Heart right ventricle (tissue), 16 donors: ENCODE measurements around the gene DAPK1. TPM values are rescaled to one million over a fixed set of nuclear protein-coding genes. Genes with fewer than 3 reads are reported as not detected.
A peak's percentile ranks its signal among the peaks of the same experiment; 100 is the strongest.

Experiments used
- ATAC-seq, 8 donors: fragments of 200-7000 bp; cut with Tn5 transposase; one replicate each; pipeline ENCODE4 v1.9.1; 2020; ENCODE audit warnings: mild to moderate bottlenecking in 8 of 8, moderate library complexity in 8 of 8, moderate number of reproducible peaks in 1 of 8
- DNase-seq, 2 donors: peaks; one replicate each; pipeline ENCODE4 v3.0.0-alpha.2; 2020
- H3K27ac ChIP-seq, 10 donors: fragments of 200-600 bp; sonication (generic) in 2 of 10; one replicate each; pipeline versions ENCODE4 v1.5.0 to v1.8.0; 2020 to 2022; ENCODE audit warnings: mild to moderate bottlenecking in 3 of 10
- H3K27me3 ChIP-seq, 7 donors: fragments of 200-600 bp; one replicate each; pipeline ENCODE4 v1.8.0; 2021 to 2022; ENCODE audit warnings: mild to moderate bottlenecking in 2 of 7
- H3K36me3 ChIP-seq, 9 donors: fragments of 200-600 bp; sonication (generic) in 1 of 9; one replicate each; pipeline versions ENCODE4 v1.5.0 to v1.8.0; 2020 to 2022; ENCODE audit warnings: mild to moderate bottlenecking in 2 of 9
- H3K4me1 ChIP-seq, 9 donors: fragments of 200-600 bp; sonication (generic) in 1 of 9; one replicate each; pipeline versions ENCODE4 v1.5.0 to v1.8.0; 2020 to 2022; ENCODE audit warnings: mild to moderate bottlenecking in 4 of 9
- H3K4me3 ChIP-seq, 10 donors: fragments of 200-600 bp; sonication (generic) in 2 of 10; one replicate each; pipeline versions ENCODE4 v1.5.0 to v1.8.0; 2020 to 2022; ENCODE audit warnings: mild to moderate bottlenecking in 7 of 10, moderate library complexity in 2 of 10
- H3K9me3 ChIP-seq, 11 donors: fragments of 200-600 bp in 10 of 11; sonication (generic) in 2 of 11; one replicate each; pipeline versions ENCODE4 v1.5.0 to v1.8.0; 2013 to 2022; ENCODE audit warnings: mild to moderate bottlenecking in 2 of 11, control low read depth in 1 of 11, moderate library complexity in 1 of 11
- WGBS, 2 donors: extraction: QIAGEN DNeasy Blood & Tissue Kit; methylation state at CpG; one replicate each; pipeline ENCODE4 v1.1.7; 2013; ENCODE audit warnings: inconsistent platforms in 1 of 2; 5-methylcytosine and 5-hydroxymethylcytosine counted together
- intact Hi-C, 10 donors: fragments of 100-400 bp; cut with DNase I; formaldehyde crosslinking; loops; one replicate each; pipeline versions ENCODE4 v1.11.1 to v1.14.2; 2022
- polyA plus RNA-seq, 2 donors: library from polyadenylated mRNA; stranded (reverse); fragments of 200-250 nt; gene quantifications; one replicate each; pipeline ENCODE4 v1.2.3, GENCODE V29; 2013
- total RNA-seq, 10 donors: library from RNA; stranded (reverse); fragmentation: NEBNext Ultra II Directional in 3 of 10; extraction: Animal tissue kit (Norgen Biotek cat#: 25700) in 3 of 10; gene quantifications; one replicate each; pipeline versions ENCODE4 v1.2.1 to v1.2.4, GENCODE V29; 2021 to 2023
- TF ChIP-seq, protein P1 (sequence below), 9 donors: fragments of 200-600 bp; sonication (generic) in 2 of 9; IDR thresholded peaks; one replicate each; pipeline versions ENCODE4 v1.5.0 to v1.8.0; 2021 to 2022; ENCODE audit warnings: antibody characterized with exemption in 9 of 9, mild to moderate bottlenecking in 5 of 9, moderate library complexity in 1 of 9
- donor health status: Arrhythmogenic right ventricular cardiomyopathy.
- donor health status: ischemic (EF 13 %, LVEDD 7.1; RV severe dilation, severe dysfunction).
- donor health status: healthy with polysubstance abuse.
- donor health status: DM: no; HTN: yes; CAD: no.
- donor health status: DM: no; HTN: no; CAD: no.
- donor health status: ischemic (EF 25% LVEDD 6.9; RV normal size, moderate dysfunction).
- donor health status: ischemic (EF 25% LVEDD 5.7; RV mildly dilated, moderate dysfunction).
- donor health status: healthy.
- donor health status: DM: yes; HTN: yes; CAD: no.
- donor health status: Ischemic cardiomyopathy.
- donor health status: ischemic (EF 35%, LVEDD 5.7; RV mildly dilated, moderate dysfunction).
- donor health status: nonischemic (EF 11% LVEDD 7.7; RV severe dilation, severe dysfunction).
- donor health status: DM: yes; HTN: yes; CAD: no.
- donor health status: PGD.
- donor health status: ischemic (EF 29% LVEDD 5.4; RV normal size, mild dysfunction).
- donor health status: nonischemic (EF 23%, LVEDD 6.1; RV moderate dilation, normal function).

The DAPK1 gene
- total and polyA plus RNA-seq, 12 donors: 1.1 to 15.5 (median 4.2) TPM

DNA sequence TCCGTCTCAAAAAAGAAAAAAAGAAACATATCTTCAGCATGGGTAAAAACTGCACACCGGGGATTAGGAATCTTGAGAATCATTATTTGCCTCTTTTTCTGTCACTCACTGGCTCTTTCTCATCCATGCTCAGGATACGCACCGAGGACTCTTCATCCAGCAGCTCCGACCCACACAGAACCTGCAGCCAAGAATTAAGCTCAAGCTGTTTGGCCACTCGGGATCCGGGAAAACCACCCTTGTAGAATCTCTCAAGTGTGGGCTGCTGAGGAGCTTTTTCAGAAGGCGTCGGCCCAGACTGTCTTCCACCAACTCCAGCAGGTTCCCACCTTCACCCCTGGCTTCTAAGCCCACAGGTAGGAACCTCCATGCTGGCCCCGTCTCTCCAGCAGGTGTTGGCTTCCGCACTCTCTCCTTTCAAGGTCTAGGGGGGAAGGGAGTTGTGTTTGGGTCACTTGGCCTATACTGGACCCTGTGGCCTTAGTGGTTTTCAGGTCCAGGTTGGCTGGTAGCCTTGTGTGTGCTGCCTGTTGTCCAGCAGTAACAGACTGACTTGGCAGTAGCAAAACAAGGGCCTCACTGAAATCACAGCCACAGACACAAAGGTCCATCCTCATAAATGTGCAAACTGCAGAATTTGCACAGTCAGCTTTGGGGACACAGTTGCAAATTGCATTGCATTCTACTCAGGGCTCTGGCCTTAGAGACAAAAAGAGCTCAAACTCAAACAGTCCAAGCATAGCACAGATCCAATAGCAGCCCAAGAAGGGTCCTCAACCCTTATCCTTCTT lies 183.8 kb downstream of the DAPK1 start:
- H3K4me3 ChIP-seq: no peak overlapping the region
- H3K27ac ChIP-seq: no peak overlapping the region
- ATAC-seq (no peak), DNase-seq (no peak)
- WGBS, 2 donors: 91 to 93% methylated on average over 11 of the region's 11 CpGs
- peaks cover 0 to 28% (median 0%) of the 10 kb centered on the region in 9 donors for H3K4me1 ChIP-seq
- intact Hi-C loops: loop anchor here in 6 of 10 donors (5.0 to 10.0 kb wide), 3 partner anchors 131 to 893 kb away; no protein-coding TSS in a partner anchor
- TF ChIP-seq, protein P1, sequence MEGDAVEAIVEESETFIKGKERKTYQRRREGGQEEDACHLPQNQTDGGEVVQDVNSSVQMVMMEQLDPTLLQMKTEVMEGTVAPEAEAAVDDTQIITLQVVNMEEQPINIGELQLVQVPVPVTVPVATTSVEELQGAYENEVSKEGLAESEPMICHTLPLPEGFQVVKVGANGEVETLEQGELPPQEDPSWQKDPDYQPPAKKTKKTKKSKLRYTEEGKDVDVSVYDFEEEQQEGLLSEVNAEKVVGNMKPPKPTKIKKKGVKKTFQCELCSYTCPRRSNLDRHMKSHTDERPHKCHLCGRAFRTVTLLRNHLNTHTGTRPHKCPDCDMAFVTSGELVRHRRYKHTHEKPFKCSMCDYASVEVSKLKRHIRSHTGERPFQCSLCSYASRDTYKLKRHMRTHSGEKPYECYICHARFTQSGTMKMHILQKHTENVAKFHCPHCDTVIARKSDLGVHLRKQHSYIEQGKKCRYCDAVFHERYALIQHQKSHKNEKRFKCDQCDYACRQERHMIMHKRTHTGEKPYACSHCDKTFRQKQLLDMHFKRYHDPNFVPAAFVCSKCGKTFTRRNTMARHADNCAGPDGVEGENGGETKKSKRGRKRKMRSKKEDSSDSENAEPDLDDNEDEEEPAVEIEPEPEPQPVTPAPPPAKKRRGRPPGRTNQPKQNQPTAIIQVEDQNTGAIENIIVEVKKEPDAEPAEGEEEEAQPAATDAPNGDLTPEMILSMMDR (IDR thresholded peaks at IDR 0.05): no peak
- H3K27me3 ChIP-seq: no peaks in the 10 kb centered on the region
- H3K36me3 ChIP-seq: peaks cover 0 to 14% (median 0%) of the 10 kb centered on the region in 9 donors
- no peaks in the 10 kb centered on the region for H3K9me3 ChIP-seq

DNA sequence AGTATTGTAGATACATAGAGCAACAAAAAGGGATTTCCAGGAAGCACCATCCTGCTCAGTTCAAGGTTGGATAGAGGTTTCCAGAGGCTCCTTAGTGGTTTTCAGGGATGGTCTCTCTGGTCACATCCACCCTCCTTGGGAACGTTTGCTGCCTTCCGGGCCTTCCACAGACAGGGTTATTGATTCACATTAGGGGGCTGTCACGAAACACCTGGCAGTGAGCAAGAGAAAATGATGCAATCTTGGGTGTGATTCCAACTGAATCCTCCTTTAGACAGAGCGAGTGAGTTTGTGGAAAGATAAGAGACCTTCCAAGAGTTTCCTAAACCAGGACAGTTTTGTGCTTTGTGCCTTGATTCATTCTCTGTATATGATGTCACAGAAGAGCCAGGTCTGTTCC lies 184.4 kb downstream of the DAPK1 start:
- H3K9me3 ChIP-seq: no peaks in the 10 kb centered on the region
- H3K4me1 ChIP-seq: peaks cover 0 to 31% (median 0%) of the 10 kb centered on the region in 9 donors
- no peak overlapping the region for H3K4me3 ChIP-seq
- TF ChIP-seq, protein P1 (IDR thresholded peaks at IDR 0.05): no peak
- H3K27ac ChIP-seq: no peak overlapping the region
- 68 to 86% methylated on average over 4 of the region's 4 CpGs for WGBS, 2 donors
- intact Hi-C loops: loop anchor here in 6 of 10 donors (5.0 to 10.0 kb wide), 3 partner anchors 130 to 893 kb away; no protein-coding TSS in a partner anchor
- H3K36me3 ChIP-seq: peaks cover 0 to 14% (median 0%) of the 10 kb centered on the region in 9 donors
- no peak for ATAC-seq
- no peak for DNase-seq
- no peaks in the 10 kb centered on the region for H3K27me3 ChIP-seq

DNA sequence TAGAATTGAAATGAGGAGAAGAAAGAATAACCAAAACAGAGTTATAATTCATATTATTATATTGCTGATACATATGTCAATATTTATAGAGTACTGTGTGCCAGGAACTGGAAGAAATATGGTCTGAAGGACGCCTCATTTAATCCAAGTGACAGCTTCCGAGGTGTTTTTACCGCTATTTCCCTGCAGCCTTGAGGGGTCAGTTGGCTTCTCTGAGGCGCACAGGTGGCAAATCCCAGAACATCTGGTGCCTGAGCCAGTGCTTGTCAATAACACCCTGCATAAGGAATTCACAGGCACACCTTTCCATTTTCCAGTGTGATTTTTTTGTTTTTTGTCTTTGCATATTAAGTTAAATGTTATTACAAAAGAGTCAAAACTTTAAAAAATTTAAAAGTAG lies 185.0 kb downstream of the DAPK1 start:
- Histone ChIP-seq H3K27me3 (no peaks in the 10 kb centered on the region), H3K36me3 (peaks cover 0 to 14% (median 0%) of the 10 kb centered on the region in 9 donors), H3K4me1 (peaks cover 0 to 27% (median 0%) of the 10 kb centered on the region in 9 donors), H3K27ac (no peak overlapping the region), H3K9me3 (no peaks in the 10 kb centered on the region), H3K4me3 (no peak overlapping the region)
- intact Hi-C loops: loop anchor here in 6 of 10 donors (5.0 to 10.0 kb wide), 3 partner anchors 130 to 892 kb away; no protein-coding TSS in a partner anchor
- DNase-seq (no peak), ATAC-seq (no peak)
- TF ChIP-seq, protein P1 (IDR thresholded peaks at IDR 0.05): no peak
- WGBS, 2 donors: 93 to 98% methylated on average over 4 of the region's 4 CpGs

DNA sequence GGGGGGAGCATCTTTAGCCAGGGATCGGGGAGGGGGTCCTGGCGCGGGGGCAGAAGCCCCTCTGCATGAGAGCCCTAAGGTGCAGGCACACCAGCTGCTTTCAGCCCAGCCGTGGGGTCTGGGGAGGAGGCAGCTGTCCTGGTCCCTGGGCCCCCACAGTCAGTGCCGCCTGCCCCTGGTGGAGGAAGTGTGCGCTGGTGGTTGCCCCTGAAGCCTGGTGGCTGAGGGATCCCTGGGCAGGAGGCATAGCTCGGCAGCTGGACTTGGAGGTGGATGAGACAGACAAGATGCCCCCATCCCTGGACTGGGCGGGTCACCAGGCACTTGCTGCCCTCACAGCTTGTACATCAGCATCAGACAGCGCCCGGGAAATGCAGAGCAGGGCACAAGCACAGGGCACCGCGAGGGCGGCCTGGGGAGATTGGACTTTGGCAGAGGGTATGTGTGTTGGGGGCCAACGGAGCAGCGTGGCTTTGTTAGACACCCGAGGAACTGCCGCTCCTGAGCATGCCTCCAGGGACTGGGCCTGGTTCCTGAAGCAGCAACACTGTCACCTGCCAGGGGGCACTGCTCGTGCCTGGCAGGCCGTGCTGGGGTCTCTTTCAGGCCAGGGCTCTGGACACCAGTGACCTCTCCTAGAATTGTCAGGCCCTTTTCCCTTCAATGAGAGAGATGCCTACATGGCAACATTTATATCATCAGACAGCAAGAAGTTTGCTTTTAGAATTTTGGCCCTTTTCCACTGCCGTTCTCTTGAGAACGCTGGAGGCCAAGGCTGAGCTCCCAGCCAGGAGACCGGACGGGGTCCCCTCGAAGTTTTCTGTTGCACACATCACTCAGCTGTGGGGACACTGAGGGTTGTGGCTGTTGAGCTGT lies 186.3 kb downstream of the DAPK1 start:
- Histone ChIP-seq H3K9me3 (no peaks in the 10 kb centered on the region), H3K4me1 (peaks cover 0 to 27% (median 0%) of the 10 kb centered on the region in 9 donors), H3K27me3 (no peaks in the 10 kb centered on the region), H3K4me3 (no peak overlapping the region), H3K36me3 (peaks cover 0 to 14% (median 0%) of the 10 kb centered on the region in 9 donors), H3K27ac (no peak overlapping the region)
- 78 to 83% methylated on average over 24 of the region's 24 CpGs for WGBS, 2 donors
- no peak for DNase-seq
- TF ChIP-seq, protein P1 (IDR thresholded peaks at IDR 0.05): no peak
- ATAC-seq: peak in 2 of 8 donors; percentile 12 to 42
- intact Hi-C loops: loop anchor here in 9 of 10 donors (1.0 to 10.0 kb wide), 5 partner anchors 128 to 891 kb away; no protein-coding TSS in a partner anchor
